H1 (cell line): Measurements from ENCODE around the gene SMIM13. TPM values are rescaled to one million over a fixed set of nuclear protein-coding genes. Genes with fewer than 3 reads are reported as not detected.

Experiments used
- CTCF ChIA-PET: fragments of 300-600 bp; sonication (Branson Sonifier 250); formaldehyde crosslinking; loops from one replicate; lab custom pipeline; 2021; ENCODE audit not compliant: partially characterized antibody; lab: Charles Lee
- POLR2A ChIA-PET: fragments of 300-600 bp; sonication (Branson Sonifier 250); formaldehyde crosslinking; loops from one replicate; lab custom pipeline; 2021; ENCODE audit warnings: inconsistent platforms; ENCODE audit not compliant: partially characterized antibody; lab: Charles Lee
- DNase-seq, 2 experiments: peaks; one replicate each; pipeline versions ENCODE4 v3.0.0 to v3.0.0-alpha.2; 2010 to 2022; ENCODE audit warnings: low spot score in 2 of 2, low read depth in 1 of 2, mixed read lengths in 1 of 2
- FAIRE-seq: peaks from 2 replicates; lab custom pipeline; 2011; peaks lifted over from hg19 to GRCh38; lab: Jason Lieb, UNC
- H2AFZ ChIP-seq: 2 replicates; pipeline ENCODE4 v1.8.1; 2012; ENCODE audit warnings: low read length, inconsistent platforms
- H2AK5ac ChIP-seq: 2 replicates; pipeline ENCODE4 v1.6.1; 2013; ENCODE audit warnings: low read depth, low read length
- H2BK120ac ChIP-seq: replicated peaks from 2 replicates; pipeline ENCODE3; 2013; ENCODE audit warnings: low read depth, low read length, inconsistent platforms
- H2BK12ac ChIP-seq: 2 replicates; pipeline ENCODE4 v1.6.1; 2013; ENCODE audit warnings: low read depth, low read length
- H2BK15ac ChIP-seq: 2 replicates; pipeline ENCODE4 v1.6.1; 2013; ENCODE audit warnings: low read length
- H2BK20ac ChIP-seq: 2 replicates; pipeline ENCODE4 v1.6.1; 2013; ENCODE audit warnings: low read length
- H2BK5ac ChIP-seq: 2 replicates; pipeline ENCODE4 v1.6.1; 2013; ENCODE audit warnings: low read depth, low read length
- H3K14ac ChIP-seq: 2 replicates; pipeline ENCODE4 v1.6.1; 2013; ENCODE audit warnings: inconsistent platforms; ENCODE audit not compliant: insufficient read length
- H3K18ac ChIP-seq: 2 replicates; pipeline ENCODE4 v1.6.1; 2013; ENCODE audit warnings: low read length; ENCODE audit errors: extremely low read depth
- H3K23ac ChIP-seq: 2 replicates; pipeline ENCODE4 v1.6.1; 2013; ENCODE audit warnings: inconsistent platforms; ENCODE audit not compliant: insufficient read length
- H3K23me2 ChIP-seq: 2 replicates; pipeline ENCODE4 v1.6.1; 2013; ENCODE audit warnings: low read depth, low read length
- H3K27ac ChIP-seq: 2 replicates; pipeline ENCODE4 v1.6.1; 2011; ENCODE audit warnings: low read depth, low read length, inconsistent platforms
- H3K27me3 ChIP-seq, 4 experiments: replicated peaks in 1 of 4; 1 replicate in 1 of 4; 2 replicates in 3 of 4; pipeline versions ENCODE4 v1.6.1 to v1.8.1; 2011 to 2013; ENCODE audit warnings: low read length in 3 of 4, mild to moderate bottlenecking in 3 of 4, inconsistent platforms in 2 of 4, mixed read lengths in 2 of 4, moderate library complexity in 1 of 4; ENCODE audit not compliant: control insufficient read depth in 3 of 4, insufficient read depth in 3 of 4; ENCODE audit errors: extremely low read depth in 1 of 4
- H3K36me3 ChIP-seq, 4 experiments: 2 replicates each; pipeline versions ENCODE4 v1.6.1 to v1.8.1; 2011 to 2013; ENCODE audit warnings: mild to moderate bottlenecking in 4 of 4, low read length in 3 of 4, moderate library complexity in 2 of 4, control low read depth in 1 of 4, inconsistent platforms in 1 of 4; ENCODE audit not compliant: insufficient read depth in 4 of 4, control insufficient read depth in 2 of 4
- H3K4ac ChIP-seq: replicated peaks from 2 replicates; pipeline ENCODE3; 2013; ENCODE audit warnings: low read length, low read depth, mixed read lengths, inconsistent platforms; ENCODE audit not compliant: insufficient read length
- H3K4me1 ChIP-seq, 4 experiments: replicated peaks in 1 of 4; 1 replicate in 1 of 4; 2 replicates in 3 of 4; pipeline versions ENCODE4 v1.6.1 to v1.8.1; 2011 to 2013; ENCODE audit warnings: low read length in 3 of 4, inconsistent platforms in 2 of 4, mixed read lengths in 1 of 4; ENCODE audit not compliant: insufficient read depth in 4 of 4, control insufficient read depth in 3 of 4
- H3K4me2 ChIP-seq, 2 experiments: 2 replicates each; pipeline versions ENCODE4 v1.6.1 to v1.8.1; 2011 to 2013; ENCODE audit warnings: low read depth in 2 of 2, low read length in 2 of 2, control low read depth in 1 of 2, inconsistent platforms in 1 of 2, mild to moderate bottlenecking in 1 of 2; ENCODE audit not compliant: insufficient read depth in 1 of 2
- H3K4me3 ChIP-seq, 4 experiments: fragments of 200-600, 300-600 bp in 1 of 4; sonication (generic), shearing (Covaris generic), sonication (Bioruptor Twin) in 1 of 4; 2 replicates each; pipeline versions ENCODE4 v1.5.1 to v1.8.1; 2011 to 2016; ENCODE audit warnings: low read length in 4 of 4, low read depth in 3 of 4, control low read depth in 2 of 4, inconsistent platforms in 2 of 4, mild to moderate bottlenecking in 2 of 4, mixed read lengths in 1 of 4, moderate library complexity in 1 of 4; ENCODE audit not compliant: insufficient read depth in 2 of 4; ENCODE audit errors: extremely low read depth in 1 of 4
- H3K56ac ChIP-seq: replicated peaks from 2 replicates; pipeline ENCODE3; 2013; ENCODE audit warnings: low read depth, mild to moderate bottlenecking, mixed read lengths, low read length, inconsistent platforms; ENCODE audit not compliant: insufficient read length
- H3K79me1 ChIP-seq: 2 replicates; pipeline ENCODE4 v1.6.1; 2013; ENCODE audit warnings: low read depth, low read length, control low read depth
- H3K79me2 ChIP-seq, 2 experiments: 2 replicates each; pipeline versions ENCODE4 v1.6.1 to v1.8.1; 2012 to 2013; ENCODE audit warnings: low read length in 2 of 2, mild to moderate bottlenecking in 2 of 2, inconsistent platforms in 1 of 2; ENCODE audit not compliant: insufficient read depth in 2 of 2, control insufficient read depth in 1 of 2
- H3K9ac ChIP-seq, 4 experiments: replicated peaks in 1 of 4; 1 replicate in 1 of 4; 2 replicates in 3 of 4; pipeline versions ENCODE4 v1.6.1 to v1.8.1; 2011 to 2013; ENCODE audit warnings: low read depth in 3 of 4, low read length in 3 of 4, control low read depth in 2 of 4, mild to moderate bottlenecking in 2 of 4, moderate library complexity in 2 of 4, inconsistent platforms in 1 of 4; ENCODE audit errors: extremely low read depth in 1 of 4
- H3K9me3 ChIP-seq, 2 experiments: 2 replicates each; pipeline versions ENCODE4 v1.6.1 to v1.8.1; 2012 to 2013; ENCODE audit warnings: mild to moderate bottlenecking in 2 of 2, moderate library complexity in 2 of 2, control low read depth in 1 of 2, inconsistent platforms in 1 of 2, low read depth in 1 of 2, low read length in 1 of 2, mixed read lengths in 1 of 2; ENCODE audit not compliant: insufficient read depth in 2 of 2
- H4K20me1 ChIP-seq, 2 experiments: replicated peaks in 1 of 2; 2 replicates each; pipeline versions ENCODE3 to v1.8.1; 2011 to 2013; ENCODE audit warnings: inconsistent platforms in 2 of 2, low read length in 2 of 2, mild to moderate bottlenecking in 1 of 2; ENCODE audit not compliant: insufficient read depth in 2 of 2, control insufficient read depth in 1 of 2
- H4K5ac ChIP-seq: 2 replicates; pipeline ENCODE4 v1.6.1; 2013; ENCODE audit warnings: low read length, low read depth, mixed read lengths, inconsistent platforms; ENCODE audit not compliant: insufficient read length
- H4K8ac ChIP-seq: 2 replicates; pipeline ENCODE4 v1.8.0; 2013; ENCODE audit warnings: mild to moderate bottlenecking, moderate library complexity, low read length, inconsistent platforms; ENCODE audit not compliant: insufficient read depth; ENCODE audit errors: extremely low read depth
- H4K91ac ChIP-seq: replicated peaks from 2 replicates; pipeline ENCODE3; 2013; ENCODE audit warnings: low read length, mixed read lengths, inconsistent platforms; ENCODE audit not compliant: insufficient read length
- ATF3 ChIP-seq: IDR thresholded peaks from 2 replicates; pipeline ENCODE4 v1.6.1; 2011; ENCODE audit warnings: low read depth, mild to moderate bottlenecking, low read length; ENCODE audit not compliant: insufficient read depth
- GABPA ChIP-seq: IDR thresholded peaks from 2 replicates; pipeline ENCODE4 v1.6.1; 2011; ENCODE audit warnings: mild to moderate bottlenecking, low read length, moderate library complexity, borderline replicate concordance; ENCODE audit not compliant: insufficient read depth
- KDM5A ChIP-seq: fragments of 200-600 bp; IDR thresholded peaks from 2 replicates; pipeline ENCODE4 v1.7.1; 2012; ENCODE audit warnings: mild to moderate bottlenecking, low read length, inconsistent platforms, mixed read lengths
- NANOG ChIP-seq: IDR thresholded peaks from 2 replicates; pipeline ENCODE4 v1.6.1; 2011; ENCODE audit warnings: low read length, low read depth, mild to moderate bottlenecking, inconsistent platforms; ENCODE audit not compliant: insufficient read depth, poor library complexity, severe bottlenecking
- POLR2AphosphoS5 ChIP-seq: IDR thresholded peaks from 2 replicates; pipeline ENCODE4 v1.6.1; 2011; ENCODE audit warnings: low read depth, low read length
- RAD21 ChIP-seq, 2 experiments: IDR thresholded peaks in 1 of 2; conservative IDR thresholded peaks in 1 of 2; 2 replicates each; pipeline ENCODE4 v1.6.1; 2011; ENCODE audit warnings: low read depth in 2 of 2, low read length in 2 of 2, improper control_type of control experiment in 1 of 2, inconsistent platforms in 1 of 2, mild to moderate bottlenecking in 1 of 2, moderate library complexity in 1 of 2
- RFX5 ChIP-seq: IDR thresholded peaks from 2 replicates; pipeline ENCODE4 v1.6.1; 2011; ENCODE audit warnings: low read depth, low read length, improper control_type of control experiment, borderline replicate concordance
- RNF2 ChIP-seq: fragments of 200-900, 300-1000 bp; sonication (generic); IDR thresholded peaks from 2 replicates; pipeline ENCODE4 v1.7.1; 2016; ENCODE audit warnings: borderline replicate concordance, low read depth, mild to moderate bottlenecking, antibody characterized with exemption, low read length; ENCODE audit not compliant: poor library complexity, severe bottlenecking; ENCODE audit errors: missing control alignments
- SRF ChIP-seq: IDR thresholded peaks from 2 replicates; pipeline ENCODE4 v1.6.1; 2011; ENCODE audit warnings: mild to moderate bottlenecking, low read depth, low read length, moderate library complexity
- USF2 ChIP-seq: IDR thresholded peaks from 2 replicates; pipeline ENCODE4 v1.6.1; 2011; ENCODE audit warnings: low read length, improper control_type of control experiment
- ZNF274 ChIP-seq: IDR thresholded peaks from 2 replicates; pipeline ENCODE4 v1.7.0; 2012; ENCODE audit warnings: low read length, borderline replicate concordance; ENCODE audit errors: extremely low read depth
- WGBS, 2 experiments: shearing (Covaris generic) in 1 of 2; methylation state at CpG; one replicate each; pipeline versions ENCODE4 v1.1.6 to v1.1.7; 2013 to 2015; ENCODE audit warnings: low lambda C conversion rate in 2 of 2, mixed read lengths in 2 of 2, inconsistent platforms in 1 of 2, low coverage in 1 of 2, missing lambda C conversion rate in 1 of 2; ENCODE audit not compliant: insufficient replicate concordance in 2 of 2, insufficient coverage in 1 of 2, insufficient read length in 1 of 2; ENCODE audit errors: extremely low coverage in 1 of 2, missing lambda C conversion rate in 1 of 2; 5-methylcytosine and 5-hydroxymethylcytosine counted together
- polyA plus RNA-seq, 7 experiments: library from polyadenylated mRNA; depleted of rRNA in 3 of 7; stranded (reverse) in 5 of 7; unstranded in 2 of 7; fragments of >200 nt in 5 of 7; fragments of 200-250 nt in 2 of 7; gene quantifications; 1 replicate in 5 of 7; 2 replicates in 1 of 7; 4 replicates in 1 of 7; pipeline versions ENCODE4 v1.2.1 to v1.2.3, GENCODE V29; 2011 to 2013; ENCODE audit warnings: missing spikeins in 2 of 7, mixed read lengths in 2 of 7
- total RNA-seq: library from RNA; stranded (reverse); fragmentation: NEBNext Ultra II Directional; extraction: Animal tissue kit (Norgen Biotek cat#: 25700); gene quantifications from 2 replicates; pipeline ENCODE4 v1.2.1, GENCODE V29; 2021

Gene SMIM13
- total and polyA plus RNA-seq, 2 of the 8 experiments (the other 6 are each of a cell fraction or from before 2014, with no cell fraction given), result 1.7 to 10.6 TPM

DNA sequence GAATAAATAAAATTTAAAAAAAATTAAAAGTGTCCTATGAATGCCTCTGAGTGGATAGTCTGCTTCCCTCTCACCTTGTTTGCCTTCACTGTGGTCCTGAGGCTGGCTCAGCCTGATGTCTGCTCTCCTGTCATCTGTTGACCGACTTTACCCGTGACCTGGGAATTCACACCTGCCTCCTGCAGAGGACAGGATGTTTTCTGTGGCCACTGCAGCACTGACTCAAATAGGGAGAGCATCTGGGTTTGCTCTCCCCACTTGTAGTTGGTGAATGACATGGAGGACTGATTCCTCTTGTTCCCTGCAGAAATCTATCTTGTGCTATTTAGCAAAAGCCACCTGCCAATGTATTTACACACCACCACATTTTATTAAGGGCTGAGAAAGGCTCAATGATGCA, 70.3 kb downstream of the SMIM13 start:
- H3K14ac ChIP-seq, result no peak overlapping the region
- no peak for DNase-seq
- H3K4me2 ChIP-seq, result no peak overlapping the region
- no peak overlapping the region for H2BK15ac ChIP-seq
- no peak overlapping the region for H3K18ac ChIP-seq
- no peak overlapping the region for H2AFZ ChIP-seq
- no peak overlapping the region for H2BK20ac ChIP-seq
- H3K27ac ChIP-seq, result no peak overlapping the region
- no peak overlapping the region for H2AK5ac ChIP-seq
- no peaks in the 10 kb centered on the region; a peak in 2 of 8 replicates for H3K36me3 ChIP-seq
- no peak overlapping the region for H2BK5ac ChIP-seq
- no peaks in the 10 kb centered on the region for H3K79me2 ChIP-seq
- H3K56ac ChIP-seq, result no peak overlapping the region
- no peaks in the 10 kb centered on the region; a peak in 1 of 7 replicates for H3K4me1 ChIP-seq
- H3K79me1 ChIP-seq, result no peaks in the 10 kb centered on the region
- WGBS, 2 experiments, result 86% methylated on average over 2 of the region's 2 CpGs; no CpG with 5 or more reads in 1 of the 2 experiments
- no peak overlapping the region for H2BK12ac ChIP-seq
- FAIRE-seq, result no peak
- H4K5ac ChIP-seq, result no peak overlapping the region
- H3K23me2 ChIP-seq, result no peaks in the 10 kb centered on the region
- H3K9ac ChIP-seq, result no peak overlapping the region
- ChIA-PET POLR2A (no interaction called here), CTCF (interaction anchor here (1.7 to 1.9 kb wide), 2 partner anchors 18 to 253 kb away, joined by 3 to 10 read pairs; no protein-coding TSS in a partner anchor)
- no peaks in the 10 kb centered on the region for H3K9me3 ChIP-seq
- H3K4ac ChIP-seq, result no peak overlapping the region
- H4K20me1 ChIP-seq, result no peaks in the 10 kb centered on the region
- H3K27me3 ChIP-seq, result no peaks in the 10 kb centered on the region
- no peak overlapping the region for H2BK120ac ChIP-seq
- H3K4me3 ChIP-seq, result no peak overlapping the region
- H4K8ac ChIP-seq, result no peak overlapping the region
- H4K91ac ChIP-seq, result no peak overlapping the region
- no peak overlapping the region for H3K23ac ChIP-seq
- no peak for TF ChIP-seq KDM5A
- no peak for TF ChIP-seq USF2
- TF ChIP-seq NANOG, result no peak
- TF ChIP-seq SRF, result no peak
- no peak for TF ChIP-seq GABPA
- TF ChIP-seq ZNF274, result no peak
- no peak for TF ChIP-seq ATF3
- no peak for TF ChIP-seq RNF2
- no peak for TF ChIP-seq RFX5
- TF ChIP-seq POLR2AphosphoS5, result no peak
- no peak for TF ChIP-seq RAD21 (IDR thresholded peaks at IDR 0.05 in 1 of 2, conservative IDR thresholded peaks at IDR 0.05 in 1 of 2; ENCODE audit: low read depth in 2 of 2, low read length in 2 of 2)
